NCI-H128 (cell line): ENCODE results near the gene CHMP6.
A peak's percentile ranks its signal among the peaks of the same experiment; 100 is the strongest.
"Not testable (repeated sequence)": the region's sequence is repeated elsewhere in the genome, so short reads cannot be mapped to it uniquely, and the experiment has no call there.

Source experiments
- DNase-seq: peaks from one replicate; lab custom pipeline; 2025; ENCODE audit not compliant: unreplicated experiment; lab: John Stamatoyannopoulos, UW

The CHMP6 gene

GRCh38 chr17:81029859-81030258, 38.2 kb downstream of the CHMP6 start:
- no peak for DNase-seq

GRCh38 chr17:81030312-81030711, 38.7 kb downstream of the CHMP6 start:
- not testable (repeated sequence) for DNase-seq

GRCh38 chr17:81030741-81031565, 39.3 kb downstream of the CHMP6 start:
- DNase-seq, result no peak

DNA sequence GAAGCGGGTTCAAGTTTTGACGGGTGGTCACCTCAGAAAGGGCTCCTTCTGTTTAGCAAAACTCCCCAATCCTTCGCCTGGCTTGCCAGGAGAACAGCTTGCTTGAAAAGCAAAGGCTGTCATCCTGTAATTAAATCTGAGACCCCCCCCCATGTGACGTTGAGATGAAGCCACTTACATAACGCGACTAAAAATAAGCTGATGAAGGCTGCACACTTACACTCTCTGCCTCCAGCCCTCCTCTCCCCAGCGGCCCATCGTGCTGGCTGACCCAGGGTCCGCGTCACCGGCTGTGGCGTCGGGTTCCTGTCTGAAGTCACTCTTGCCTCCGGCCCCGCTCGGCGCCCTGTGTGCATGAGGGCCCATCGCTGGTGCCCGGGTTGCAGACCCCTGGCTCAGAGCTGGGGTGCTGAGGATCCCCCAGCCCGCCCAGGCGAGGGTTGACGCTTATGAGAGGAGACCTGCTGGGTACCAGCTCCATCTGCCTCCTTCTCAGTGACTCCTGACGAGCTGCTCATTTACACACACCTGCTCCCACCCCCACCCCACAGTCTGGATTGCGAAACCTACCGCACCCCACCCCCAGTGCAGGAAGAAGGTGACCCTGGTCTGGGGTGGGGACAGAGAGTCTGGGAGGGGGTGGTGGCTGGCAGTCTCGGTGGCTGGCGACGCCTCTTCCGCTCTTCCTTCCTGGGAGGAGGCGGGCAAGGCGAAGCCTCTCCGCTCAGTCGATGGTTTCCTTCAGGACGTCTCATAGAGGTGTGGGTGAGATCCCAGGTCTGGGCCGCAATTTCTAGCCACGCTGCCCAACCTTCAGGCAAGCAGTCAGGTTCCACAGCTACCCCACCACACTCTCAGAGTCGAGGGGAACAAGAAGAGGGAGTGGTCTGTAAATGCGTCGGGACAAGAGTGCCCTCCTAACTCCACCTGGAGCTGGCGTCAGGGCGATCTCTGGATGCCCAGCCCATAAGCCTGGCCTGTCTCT, 40.2 kb downstream of the CHMP6 start:
- no peak for DNase-seq

DNA sequence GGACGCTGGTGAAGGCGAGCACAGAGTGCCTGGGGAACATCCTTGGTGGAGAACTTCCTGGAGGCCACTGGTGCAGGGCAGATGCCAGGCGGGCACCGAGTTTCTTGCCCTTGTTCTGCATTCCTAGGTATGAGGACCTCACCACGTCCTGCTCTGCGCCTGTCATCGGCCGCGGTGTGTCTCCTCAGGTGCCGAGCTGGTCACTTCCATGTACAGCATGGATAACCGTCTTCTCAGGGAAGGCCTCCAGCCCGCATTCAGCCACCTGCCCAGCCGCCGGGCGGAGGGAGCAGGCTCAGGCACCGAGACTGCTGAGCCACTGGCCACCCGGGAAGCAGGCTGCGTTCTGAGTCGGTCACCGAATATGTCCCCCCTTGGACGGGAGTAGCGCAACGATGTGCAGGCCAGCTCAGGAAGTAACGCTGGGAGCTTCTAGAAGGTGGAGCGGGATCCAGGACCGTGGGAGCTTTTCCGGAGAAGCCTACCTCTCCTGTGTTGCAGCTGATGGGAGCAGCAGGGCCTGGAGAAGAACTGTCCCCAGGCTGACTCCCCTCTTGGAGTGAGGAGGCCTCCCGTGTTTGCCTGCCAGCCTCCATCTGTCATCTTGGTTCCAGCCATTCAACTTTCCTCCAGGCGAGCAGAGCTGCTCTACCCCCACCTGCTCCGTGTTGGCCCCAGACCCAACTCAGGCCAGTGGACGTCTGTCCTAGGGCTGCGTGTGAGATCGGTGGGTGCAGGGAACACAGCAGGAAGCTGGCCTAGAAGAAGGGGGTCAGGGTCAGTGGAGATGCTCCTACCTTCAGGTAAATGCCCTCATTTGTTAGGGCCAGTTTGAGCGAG, 41.2 kb downstream of the CHMP6 start:
- DNase-seq, result no peak

GRCh38 chr17:81033535-81034167, 42.0 kb downstream of the CHMP6 start:
- DNase-seq, result no peak

DNA sequence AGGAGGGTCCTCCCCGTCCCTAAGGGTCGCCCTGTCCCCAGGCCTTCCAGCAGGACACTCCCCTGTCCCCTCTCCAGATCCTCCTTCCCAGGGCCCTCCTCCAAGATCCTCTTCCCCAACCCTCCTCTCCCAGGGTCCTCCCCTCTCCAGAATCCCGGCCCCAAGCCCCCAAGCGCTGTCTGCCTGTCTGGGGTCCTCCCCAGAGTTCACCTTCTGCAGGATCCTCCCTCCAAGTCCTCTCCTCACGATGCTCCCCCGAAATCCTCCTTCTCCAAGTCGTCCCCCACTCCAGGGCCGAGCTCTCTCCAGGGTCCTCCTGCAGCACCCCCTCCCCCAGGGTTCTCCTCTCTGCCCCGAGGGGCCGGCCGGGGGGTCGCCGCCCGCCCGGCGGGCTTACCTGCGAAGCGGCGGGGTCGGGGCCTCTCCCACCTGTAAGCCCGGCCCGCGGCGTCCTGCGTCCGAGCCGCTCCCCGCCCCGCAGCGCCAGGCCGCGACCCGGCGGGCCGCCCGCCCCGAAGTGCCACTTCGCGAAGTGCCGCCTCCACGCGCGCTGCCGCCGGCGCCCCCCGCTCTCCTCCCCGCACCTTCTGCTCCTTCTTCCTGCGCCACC, 42.6 kb downstream of the CHMP6 start:
- no peak for DNase-seq

DNA sequence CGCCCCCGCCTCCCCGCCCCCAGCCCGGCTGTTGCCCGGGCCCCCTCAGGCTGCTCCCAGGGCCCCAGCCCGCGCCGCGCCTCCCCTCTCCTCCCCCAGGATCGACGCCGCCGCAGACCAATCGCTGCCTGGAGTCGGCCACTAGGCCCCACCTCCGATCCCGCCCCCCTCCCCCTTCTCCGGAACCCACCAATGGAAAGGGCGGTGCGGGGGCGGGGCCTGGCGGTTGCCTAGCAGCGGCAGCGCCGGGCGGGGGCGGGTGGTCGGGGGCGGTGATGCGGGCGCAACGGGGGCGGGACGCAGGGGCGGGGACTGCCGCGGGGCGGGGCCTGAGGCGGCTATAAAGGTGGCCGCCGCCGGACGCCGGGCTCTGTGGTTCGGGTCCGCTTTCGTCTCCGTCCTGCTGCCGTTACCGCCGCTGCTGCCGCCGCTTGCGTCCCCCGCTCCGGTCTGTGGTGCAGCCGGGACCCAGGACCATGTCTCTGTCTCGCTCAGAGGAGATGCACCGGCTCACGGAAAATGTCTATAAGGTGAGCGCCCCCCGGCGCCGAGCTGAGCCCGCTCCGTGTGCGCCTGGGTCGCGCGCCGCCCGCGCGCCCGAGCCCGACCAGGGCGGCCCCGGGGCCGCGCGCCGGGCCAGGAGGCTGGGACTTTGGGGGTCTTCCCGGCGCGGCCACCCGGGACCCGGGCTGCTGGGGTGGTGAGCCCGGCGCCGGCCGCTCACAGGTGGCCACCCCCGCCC, 43.3 kb downstream of the CHMP6 start, which contains the start of gene BAIAP2:
TSS of gene BAIAP2 (plus strand) at position 373 of the 742 bp plus-strand sequence. CDS start at position 477, 104 bp downstream.
- peak; percentile 53 for DNase-seq

GRCh38 chr17:81035521-81036196, 44.0 kb downstream of the CHMP6 start:
- DNase-seq, result no peak

GRCh38 chr17:81036197-81036941, 44.7 kb downstream of the CHMP6 start:
- DNase-seq, result no peak

GRCh38 chr17:81037026-81037797, 45.6 kb downstream of the CHMP6 start:
- DNase-seq, result no peak

GRCh38 chr17:81037798-81038733, 46.4 kb downstream of the CHMP6 start:
- no peak for DNase-seq

GRCh38 chr17:81039096-81039495, 47.5 kb downstream of the CHMP6 start:
- DNase-seq, result no peak

DNA sequence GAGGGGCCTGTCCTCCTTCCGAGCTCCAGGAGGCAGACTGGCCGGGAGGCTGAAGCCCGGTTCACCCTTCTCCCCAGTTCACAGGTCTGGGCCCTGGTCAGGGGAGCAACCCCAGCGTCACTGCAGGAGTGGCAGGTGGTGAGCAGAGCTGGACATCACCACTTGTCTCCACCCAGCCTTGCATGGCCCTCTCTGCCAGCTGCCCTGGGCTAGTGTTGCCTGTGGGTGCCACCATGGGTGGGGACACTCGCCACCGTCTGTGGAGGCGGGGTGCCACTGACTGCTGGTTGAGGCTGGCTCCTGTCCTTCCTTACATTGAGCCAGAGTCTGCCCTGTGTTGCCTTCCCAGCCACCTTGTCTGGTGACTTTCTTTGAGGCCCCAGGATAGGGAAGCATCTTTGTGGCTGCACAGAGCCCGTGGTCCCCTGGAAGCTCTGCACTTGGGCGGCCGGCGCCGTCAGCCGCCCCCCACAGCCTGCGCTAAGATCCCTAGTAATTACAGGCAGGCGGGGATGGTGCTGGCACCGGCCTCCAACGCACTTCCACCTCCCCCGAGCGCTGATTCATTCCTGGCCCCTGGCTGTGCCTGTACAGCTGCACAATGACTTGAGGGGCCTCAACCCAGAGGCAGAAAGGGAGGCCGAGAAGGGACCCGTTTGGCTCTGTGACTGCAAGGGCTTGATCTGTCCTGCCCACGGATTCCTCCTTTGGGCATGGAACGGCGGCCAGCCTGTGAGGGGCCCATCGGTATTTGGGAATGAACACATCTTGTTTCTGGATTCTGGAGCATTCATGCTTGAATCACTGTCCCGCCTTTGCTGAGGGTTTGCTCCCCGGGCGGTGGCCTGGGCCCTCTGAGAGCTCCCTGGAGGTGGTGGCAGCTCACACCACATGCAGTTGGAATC, 48.5 kb downstream of the CHMP6 start:
- DNase-seq, result no peak

DNA sequence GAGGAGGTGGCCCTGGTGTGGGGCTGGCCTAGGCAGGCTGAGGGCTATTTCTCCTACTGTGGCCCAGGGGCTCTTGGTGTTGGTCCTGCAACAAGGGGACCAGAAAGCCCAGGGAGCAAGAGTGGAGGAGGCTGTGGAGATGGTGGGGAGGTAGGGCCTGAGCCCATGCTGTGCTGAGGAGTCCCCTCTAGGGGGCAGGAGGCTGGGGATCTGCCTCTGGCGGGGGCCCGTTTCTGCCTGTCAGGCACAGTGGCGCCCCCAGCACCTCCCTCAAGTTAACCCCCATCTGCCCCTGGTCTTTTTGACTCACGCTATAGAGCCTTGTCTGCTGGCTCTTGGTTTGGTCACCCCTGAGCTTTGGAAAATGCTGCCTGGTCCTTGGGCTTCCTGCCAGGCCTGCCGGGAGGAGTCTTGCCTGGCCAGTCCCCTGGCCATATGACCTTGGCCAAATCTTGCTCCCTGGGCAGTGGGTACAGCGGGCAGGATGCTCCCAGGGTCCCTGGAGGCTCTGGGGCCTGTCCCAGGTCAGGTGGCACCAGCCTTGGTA, 49.2 kb downstream of the CHMP6 start:
- DNase-seq, result no peak
